H9 (cell line): ENCODE results near the gene GRAMD1B. TPM values are rescaled to one million over a fixed set of nuclear protein-coding genes. Genes with fewer than 3 reads are reported as not detected.

Experiments used
- DNase-seq: peaks from one replicate; pipeline ENCODE4 v3.0.0-alpha.2; 2017
- H2AFZ ChIP-seq: one replicate; pipeline ENCODE4 v1.6.1; 2013; ENCODE audit warnings: mild to moderate bottlenecking, low read length, control low read depth, moderate library complexity
- H2AK5ac ChIP-seq: 2 replicates; pipeline ENCODE4 v1.6.1; 2013; ENCODE audit warnings: low read length, control low read depth, mixed read lengths; ENCODE audit not compliant: insufficient read length
- H2BK120ac ChIP-seq: one replicate; pipeline ENCODE4 v1.6.1; 2013; ENCODE audit warnings: low read depth, mild to moderate bottlenecking, low read length, control low read depth, inconsistent platforms; ENCODE audit not compliant: poor library complexity, severe bottlenecking
- H2BK12ac ChIP-seq: 2 replicates; pipeline ENCODE4 v1.6.1; 2013; ENCODE audit warnings: low read length, control low read depth, mixed read lengths, low read depth; ENCODE audit not compliant: insufficient read length
- H2BK15ac ChIP-seq: 2 replicates; pipeline ENCODE4 v1.6.1; 2013; ENCODE audit warnings: low read depth, low read length, control low read depth
- H2BK20ac ChIP-seq: one replicate; pipeline ENCODE4 v1.6.1; 2013; ENCODE audit warnings: low read depth, mild to moderate bottlenecking, low read length, control low read depth, inconsistent platforms; ENCODE audit not compliant: poor library complexity, severe bottlenecking
- H2BK5ac ChIP-seq: 2 replicates; pipeline ENCODE4 v1.6.1; 2013; ENCODE audit warnings: low read length, control low read depth, mixed read lengths; ENCODE audit not compliant: insufficient read length
- H3K14ac ChIP-seq: 2 replicates; pipeline ENCODE4 v1.6.1; 2013; ENCODE audit warnings: low read length, control low read depth; ENCODE audit not compliant: insufficient read depth
- H3K18ac ChIP-seq: 2 replicates; pipeline ENCODE4 v1.6.1; 2013; ENCODE audit warnings: low read depth, mild to moderate bottlenecking, mixed read lengths, low read length, control low read depth; ENCODE audit not compliant: insufficient read length
- H3K23ac ChIP-seq: 2 replicates; pipeline ENCODE4 v1.6.1; 2013; ENCODE audit warnings: low read length, control low read depth, mixed read lengths, low read depth; ENCODE audit not compliant: insufficient read length
- H3K23me2 ChIP-seq: 2 replicates; pipeline ENCODE4 v1.6.1; 2013; ENCODE audit warnings: low read depth, mild to moderate bottlenecking, mixed read lengths, low read length, control low read depth; ENCODE audit not compliant: insufficient read length, poor library complexity, severe bottlenecking
- H3K27ac ChIP-seq: 2 replicates; pipeline ENCODE4 v1.5.1; 2013; ENCODE audit warnings: low read length, control low read depth, mixed read lengths, low read depth; ENCODE audit not compliant: insufficient read length
- H3K27me3 ChIP-seq: 2 replicates; pipeline ENCODE4 v1.6.1; 2013; ENCODE audit warnings: low read length, control low read depth, inconsistent platforms; ENCODE audit not compliant: insufficient read depth
- H3K4ac ChIP-seq: 2 replicates; pipeline ENCODE4 v1.6.1; 2013; ENCODE audit warnings: low read depth, mild to moderate bottlenecking, control low read depth, inconsistent platforms, low read length, moderate library complexity
- H3K4me1 ChIP-seq: 2 replicates; pipeline ENCODE4 v1.6.1; 2013; ENCODE audit warnings: low read length, control low read depth, inconsistent platforms; ENCODE audit not compliant: insufficient read depth
- H3K4me2 ChIP-seq: 2 replicates; pipeline ENCODE4 v1.6.1; 2013; ENCODE audit warnings: low read length, control low read depth, mixed read lengths; ENCODE audit not compliant: insufficient read length, insufficient read depth
- H3K56ac ChIP-seq: 2 replicates; pipeline ENCODE4 v1.6.1; 2013; ENCODE audit warnings: low read depth, mild to moderate bottlenecking, mixed read lengths, low read length, control low read depth; ENCODE audit not compliant: insufficient read length
- H3K79me1 ChIP-seq: 2 replicates; pipeline ENCODE4 v1.6.1; 2013; ENCODE audit warnings: low read depth, mild to moderate bottlenecking, moderate library complexity, low read length, control low read depth, inconsistent platforms; ENCODE audit not compliant: insufficient read depth, poor library complexity, severe bottlenecking
- H3K79me2 ChIP-seq: 2 replicates; pipeline ENCODE4 v1.6.1; 2013; ENCODE audit warnings: low read length, control low read depth, inconsistent platforms; ENCODE audit not compliant: insufficient read depth
- H3K9ac ChIP-seq: 2 replicates; pipeline ENCODE4 v1.6.1; 2013; ENCODE audit warnings: low read length, control low read depth, mixed read lengths; ENCODE audit not compliant: insufficient read length; ENCODE audit errors: extremely low read depth
- H3K9me3 ChIP-seq: one replicate; pipeline ENCODE4 v1.6.1; 2013; ENCODE audit warnings: low read depth, low read length, inconsistent platforms; ENCODE audit not compliant: control insufficient read depth
- H3T11ph ChIP-seq: one replicate; pipeline ENCODE4 v1.6.1; 2013; ENCODE audit warnings: mild to moderate bottlenecking, low read length, control low read depth, inconsistent platforms
- H4K20me1 ChIP-seq: one replicate; pipeline ENCODE4 v1.6.1; 2013; ENCODE audit not compliant: control insufficient read depth, insufficient read length, insufficient read depth
- H4K5ac ChIP-seq: 2 replicates; pipeline ENCODE4 v1.6.1; 2013; ENCODE audit warnings: low read depth, mild to moderate bottlenecking, mixed read lengths, low read length, control low read depth; ENCODE audit not compliant: insufficient read length
- H4K8ac ChIP-seq: replicated peaks from 2 replicates; pipeline ENCODE4 v1.6.1; 2013; ENCODE audit warnings: low read length, control low read depth, mixed read lengths, low read depth; ENCODE audit not compliant: insufficient read length
- H4K91ac ChIP-seq: 2 replicates; pipeline ENCODE4 v1.6.1; 2013; ENCODE audit warnings: low read depth, mild to moderate bottlenecking, moderate library complexity, mixed read lengths, low read length, control low read depth; ENCODE audit not compliant: insufficient read length
- H3K27ac Mint-ChIP-seq, 3 experiments: 2 replicates in 2 of 3; 3 replicates in 1 of 3; pipeline ENCODE4 v1.8.0; 2020 to 2021; ENCODE audit warnings: mixed read lengths in 3 of 3, mild to moderate bottlenecking in 1 of 3, moderate library complexity in 1 of 3
- H3K27me3 Mint-ChIP-seq: 2 replicates; pipeline ENCODE4 v1.8.0; 2021; ENCODE audit warnings: low read depth, mild to moderate bottlenecking, moderate library complexity, mixed read lengths
- H3K36me3 Mint-ChIP-seq, 3 experiments: 2 replicates in 2 of 3; 3 replicates in 1 of 3; pipeline ENCODE4 v1.8.0; 2020 to 2021; ENCODE audit warnings: low read depth in 3 of 3, mixed read lengths in 3 of 3; ENCODE audit not compliant: insufficient read depth in 1 of 3
- H3K4me1 Mint-ChIP-seq, 2 experiments: 2 replicates each; pipeline ENCODE4 v1.8.0; 2020; ENCODE audit warnings: mixed read lengths in 2 of 2
- H3K4me3 Mint-ChIP-seq, 2 experiments: 2 replicates in 1 of 2; 3 replicates in 1 of 2; pipeline ENCODE4 v1.8.0; 2020 to 2021; ENCODE audit warnings: mild to moderate bottlenecking in 2 of 2, mixed read lengths in 2 of 2, moderate library complexity in 1 of 2
- H3K9me3 Mint-ChIP-seq, 2 experiments: 2 replicates in 1 of 2; 3 replicates in 1 of 2; pipeline ENCODE4 v1.8.0; 2020; ENCODE audit warnings: mild to moderate bottlenecking in 2 of 2, mixed read lengths in 2 of 2, moderate library complexity in 1 of 2
- WGBS: extraction: QIAGEN DNeasy Blood & Tissue Kit; methylation state at CpG from one replicate; pipeline ENCODE4 v1.1.7; 2013; ENCODE audit warnings: missing lambda C conversion rate, low lambda C conversion rate, mixed read lengths; ENCODE audit not compliant: insufficient read length; ENCODE audit errors: extremely low coverage; 5-methylcytosine and 5-hydroxymethylcytosine counted together
- total RNA-seq: library from RNA; stranded (reverse); gene quantifications from 2 replicates; pipeline ENCODE4 v1.2.1, GENCODE V29; 2021
- TF ChIP-seq, protein P1 (sequence below): fragments of 200-600 bp; sonication (generic); conservative IDR thresholded peaks from 3 replicates; pipeline ENCODE4 v1.8.0; 2021; ENCODE audit warnings: antibody characterized with exemption, mild to moderate bottlenecking

GRAMD1B gene
- total RNA-seq, 1 experiment from 2014 or later: 25.9 TPM

DNA sequence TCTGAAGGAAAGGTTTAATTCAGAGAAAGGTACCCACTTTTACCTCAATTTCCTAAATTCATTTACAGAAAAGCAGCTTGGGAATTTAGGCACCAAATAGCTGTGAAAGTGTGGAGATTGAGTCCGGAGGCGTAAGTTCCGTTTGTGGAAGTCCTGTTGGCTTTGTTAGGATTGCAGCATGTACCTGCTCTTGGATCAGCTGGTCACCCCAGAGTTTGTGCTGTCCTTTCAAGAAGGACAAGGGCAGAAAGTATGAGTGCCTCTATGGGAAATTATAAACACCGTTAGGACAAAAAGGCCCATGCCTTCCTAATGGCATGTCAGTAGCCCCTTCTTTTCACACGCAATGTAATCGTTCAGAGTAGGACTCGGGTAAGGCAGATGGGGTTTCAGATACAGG, 126.6 kb downstream of the GRAMD1B start:
- H2BK5ac ChIP-seq: no peak overlapping the region
- no peak overlapping the region for H3K9ac ChIP-seq
- no peaks in the 10 kb centered on the region for H3K79me2 ChIP-seq
- Mint-ChIP-seq H3K27me3 (no peaks in the 10 kb centered on the region), H3K27ac (no peak overlapping the region), H3K9me3 (peaks cover 2 to 4% of the 10 kb centered on the region in 2 experiments; a peak in 2 of 5 replicates), H3K36me3 (peaks cover 3 to 5% (median 3%) of the 10 kb centered on the region in 3 experiments; a peak in 5 of 7 replicates), H3K4me1 (peaks cover 33 to 37% of the 10 kb centered on the region in 2 experiments), H3K4me3 (no peak overlapping the region)
- H3K9me3 ChIP-seq: no peaks in the 10 kb centered on the region
- no peak overlapping the region for H3K23ac ChIP-seq
- H2BK12ac ChIP-seq: no peak overlapping the region
- H2BK20ac ChIP-seq: no peak overlapping the region
- H3K27me3 ChIP-seq: no peaks in the 10 kb centered on the region
- H3K14ac ChIP-seq: no peak overlapping the region
- TF ChIP-seq, protein P1, sequence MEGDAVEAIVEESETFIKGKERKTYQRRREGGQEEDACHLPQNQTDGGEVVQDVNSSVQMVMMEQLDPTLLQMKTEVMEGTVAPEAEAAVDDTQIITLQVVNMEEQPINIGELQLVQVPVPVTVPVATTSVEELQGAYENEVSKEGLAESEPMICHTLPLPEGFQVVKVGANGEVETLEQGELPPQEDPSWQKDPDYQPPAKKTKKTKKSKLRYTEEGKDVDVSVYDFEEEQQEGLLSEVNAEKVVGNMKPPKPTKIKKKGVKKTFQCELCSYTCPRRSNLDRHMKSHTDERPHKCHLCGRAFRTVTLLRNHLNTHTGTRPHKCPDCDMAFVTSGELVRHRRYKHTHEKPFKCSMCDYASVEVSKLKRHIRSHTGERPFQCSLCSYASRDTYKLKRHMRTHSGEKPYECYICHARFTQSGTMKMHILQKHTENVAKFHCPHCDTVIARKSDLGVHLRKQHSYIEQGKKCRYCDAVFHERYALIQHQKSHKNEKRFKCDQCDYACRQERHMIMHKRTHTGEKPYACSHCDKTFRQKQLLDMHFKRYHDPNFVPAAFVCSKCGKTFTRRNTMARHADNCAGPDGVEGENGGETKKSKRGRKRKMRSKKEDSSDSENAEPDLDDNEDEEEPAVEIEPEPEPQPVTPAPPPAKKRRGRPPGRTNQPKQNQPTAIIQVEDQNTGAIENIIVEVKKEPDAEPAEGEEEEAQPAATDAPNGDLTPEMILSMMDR: no peak
- WGBS: no CpG with 5 or more reads among the region's 7 CpGs
- H2BK15ac ChIP-seq: no peak overlapping the region
- no peak overlapping the region for H2AFZ ChIP-seq
- H2AK5ac ChIP-seq: no peak overlapping the region
- H3K23me2 ChIP-seq: no peaks in the 10 kb centered on the region
- H2BK120ac ChIP-seq: no peak overlapping the region
- H3K4me1 ChIP-seq: peaks cover 3% of the 10 kb centered on the region; the same call in 1 of the 2 replicates
- DNase-seq: no peak
- no peak overlapping the region for H4K8ac ChIP-seq
- H3K18ac ChIP-seq: no peak overlapping the region
- no peak overlapping the region for H3K4me2 ChIP-seq
- no peak overlapping the region for H4K91ac ChIP-seq
- no peak overlapping the region for H4K5ac ChIP-seq
- no peaks in the 10 kb centered on the region for H3K79me1 ChIP-seq
- no peak overlapping the region for H3K27ac ChIP-seq
- H3K4ac ChIP-seq: no peak overlapping the region
- H3K56ac ChIP-seq: no peak overlapping the region
- no peaks in the 10 kb centered on the region for H4K20me1 ChIP-seq
- no peak overlapping the region for H3T11ph ChIP-seq
